GM13977 (cell line): ENCODE results near the gene SREK1.

Experiments used
- DNase-seq: peaks from one replicate; pipeline ENCODE4 v3.0.0; 2012; ENCODE audit warnings: low spot score
- in situ Hi-C: fragments of 300-500 bp; cut with MboI; formaldehyde crosslinking; loops from one replicate; pipeline ENCODE4 v1.12.0; 2022; ENCODE audit warnings: low sequenced_read_pairs, low pct_unique_long_range_greater_than_20kb, mixed read lengths, inconsistent platforms; ENCODE audit not compliant: unreplicated experiment
- TF ChIP-seq, protein P1 (sequence below): IDR thresholded peaks from 2 replicates; pipeline ENCODE4 v1.5.1; 2012; ENCODE audit warnings: mild to moderate bottlenecking, control low read depth; ENCODE audit not compliant: insufficient read depth; ENCODE audit errors: extremely low read depth, missing control alignments

The SREK1 gene

DNA sequence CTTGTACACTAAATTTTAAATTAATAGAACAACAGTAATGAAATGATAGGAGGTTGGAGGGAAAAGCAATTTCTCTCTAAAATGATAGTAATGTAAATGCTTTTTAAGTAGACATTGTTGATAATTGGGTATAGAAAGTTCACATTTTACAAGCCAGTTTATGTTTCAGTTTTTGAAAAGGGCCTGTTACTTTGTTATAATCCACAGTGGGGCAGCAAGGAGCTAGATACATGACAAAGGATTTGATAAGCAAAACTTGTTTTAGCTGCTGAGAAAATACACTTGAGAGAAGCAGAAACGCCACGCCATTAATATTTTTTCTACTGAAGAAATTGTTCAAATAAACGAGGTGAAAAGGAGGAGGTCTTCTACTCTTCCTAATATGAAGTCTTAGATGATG is 30.2 kb downstream of the SREK1 start:
- TF ChIP-seq, protein P1, sequence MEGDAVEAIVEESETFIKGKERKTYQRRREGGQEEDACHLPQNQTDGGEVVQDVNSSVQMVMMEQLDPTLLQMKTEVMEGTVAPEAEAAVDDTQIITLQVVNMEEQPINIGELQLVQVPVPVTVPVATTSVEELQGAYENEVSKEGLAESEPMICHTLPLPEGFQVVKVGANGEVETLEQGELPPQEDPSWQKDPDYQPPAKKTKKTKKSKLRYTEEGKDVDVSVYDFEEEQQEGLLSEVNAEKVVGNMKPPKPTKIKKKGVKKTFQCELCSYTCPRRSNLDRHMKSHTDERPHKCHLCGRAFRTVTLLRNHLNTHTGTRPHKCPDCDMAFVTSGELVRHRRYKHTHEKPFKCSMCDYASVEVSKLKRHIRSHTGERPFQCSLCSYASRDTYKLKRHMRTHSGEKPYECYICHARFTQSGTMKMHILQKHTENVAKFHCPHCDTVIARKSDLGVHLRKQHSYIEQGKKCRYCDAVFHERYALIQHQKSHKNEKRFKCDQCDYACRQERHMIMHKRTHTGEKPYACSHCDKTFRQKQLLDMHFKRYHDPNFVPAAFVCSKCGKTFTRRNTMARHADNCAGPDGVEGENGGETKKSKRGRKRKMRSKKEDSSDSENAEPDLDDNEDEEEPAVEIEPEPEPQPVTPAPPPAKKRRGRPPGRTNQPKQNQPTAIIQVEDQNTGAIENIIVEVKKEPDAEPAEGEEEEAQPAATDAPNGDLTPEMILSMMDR: peak; percentile 31
- DNase-seq: no peak
- in situ Hi-C loops: no loop called here

DNA sequence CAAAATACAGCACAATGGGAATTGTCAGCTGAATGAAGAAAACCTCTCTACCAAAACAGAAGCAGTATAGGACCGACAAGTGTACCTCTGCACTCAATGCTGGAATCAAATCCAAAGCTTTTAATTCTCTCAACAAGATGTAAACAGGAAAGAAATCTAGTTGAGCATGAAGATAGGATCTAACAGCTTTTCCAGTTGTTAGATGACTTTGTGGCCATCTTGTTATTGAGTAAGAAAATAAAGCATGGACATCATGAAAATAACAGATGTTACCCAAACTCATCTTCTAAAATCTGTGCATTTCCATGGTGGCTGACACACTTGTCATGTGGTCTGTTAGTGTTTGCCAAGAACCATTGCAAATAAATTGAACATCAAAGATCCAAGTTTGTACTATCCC is 34.7 kb downstream of the SREK1 start:
- no peak for DNase-seq
- in situ Hi-C loops: no loop called here
- TF ChIP-seq, protein P1: no peak

DNA sequence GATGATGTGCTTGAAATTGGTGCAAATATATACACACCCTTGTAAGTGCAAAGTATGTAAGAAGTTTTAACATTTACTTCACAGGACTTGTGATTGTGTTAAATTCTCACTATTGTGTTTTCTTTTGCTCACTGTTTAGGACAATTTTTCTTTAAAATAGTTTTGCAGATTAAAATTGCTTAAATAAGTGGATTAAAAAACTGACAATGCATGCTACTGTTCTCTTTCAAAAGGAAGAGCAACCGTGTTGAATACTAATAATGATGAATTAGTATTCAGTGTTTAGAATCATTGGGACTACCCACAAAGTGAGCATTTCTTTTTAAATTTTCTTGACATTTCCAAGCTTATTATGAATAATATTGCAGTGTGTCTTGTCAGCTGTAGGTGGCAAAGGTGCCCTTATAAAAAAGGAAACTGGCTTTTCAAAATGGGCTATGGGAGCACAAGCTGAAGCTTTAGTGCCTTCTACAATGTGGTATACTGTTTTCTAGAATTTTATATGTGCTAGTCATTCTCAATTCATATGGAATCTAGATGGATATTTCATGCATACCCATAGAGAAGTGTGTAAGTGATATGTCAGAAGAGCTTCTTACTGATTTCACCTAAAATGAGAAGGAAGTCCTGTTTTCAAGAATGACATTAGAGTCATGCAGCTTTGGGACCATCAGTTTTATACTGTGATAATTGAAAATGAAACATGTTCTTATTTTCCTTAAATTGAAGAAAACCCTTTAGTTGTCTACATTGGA is 35.4 kb downstream of the SREK1 start:
- TF ChIP-seq, protein P1: no peak

DNA sequence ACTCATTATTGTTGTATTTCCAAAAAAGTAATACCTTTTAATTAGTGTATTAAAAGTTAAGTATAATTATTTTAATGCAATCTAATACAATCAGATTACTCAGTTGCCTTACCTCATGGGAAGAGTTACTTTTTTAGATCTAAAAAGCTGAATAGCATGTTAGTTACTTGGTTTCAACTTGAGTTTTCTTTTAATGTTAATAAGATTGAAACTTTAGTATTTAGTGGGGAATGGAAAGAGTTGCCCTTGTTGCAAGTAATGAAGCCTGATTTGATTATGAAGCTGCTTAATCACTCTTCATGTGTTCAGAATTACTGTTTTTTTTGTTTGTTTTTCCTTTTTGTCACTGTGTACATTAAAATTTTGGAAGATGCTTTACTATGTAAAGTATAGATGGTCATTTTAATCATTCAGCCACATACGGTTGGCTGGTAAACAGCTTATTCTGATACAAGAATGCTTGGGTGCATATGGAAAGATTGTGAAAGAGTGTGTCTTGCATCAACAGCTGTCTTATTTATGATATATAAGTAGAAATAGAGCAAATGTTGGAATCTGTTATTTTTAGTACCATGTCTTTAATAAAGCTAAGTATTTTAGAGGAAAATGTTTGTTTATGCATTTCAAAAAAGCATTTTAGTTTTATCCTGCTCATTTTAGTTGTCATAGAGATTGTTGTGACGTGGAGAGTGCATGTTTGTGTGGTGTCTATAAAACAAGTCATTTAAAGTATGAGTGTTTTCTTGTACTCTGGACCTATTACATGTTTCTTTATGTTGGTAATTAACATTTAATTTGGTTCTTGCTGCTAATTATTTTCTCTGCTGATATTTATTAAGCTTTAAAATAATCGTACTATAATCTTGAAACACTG is 36.4 kb downstream of the SREK1 start:
- TF ChIP-seq, protein P1: no peak
- no peak for DNase-seq
- in situ Hi-C loops: no loop called here

More for the DNA sequence above, 35.4 kb downstream of the SREK1 start:
- no peak for DNase-seq
- in situ Hi-C loops: no loop called here

DNA sequence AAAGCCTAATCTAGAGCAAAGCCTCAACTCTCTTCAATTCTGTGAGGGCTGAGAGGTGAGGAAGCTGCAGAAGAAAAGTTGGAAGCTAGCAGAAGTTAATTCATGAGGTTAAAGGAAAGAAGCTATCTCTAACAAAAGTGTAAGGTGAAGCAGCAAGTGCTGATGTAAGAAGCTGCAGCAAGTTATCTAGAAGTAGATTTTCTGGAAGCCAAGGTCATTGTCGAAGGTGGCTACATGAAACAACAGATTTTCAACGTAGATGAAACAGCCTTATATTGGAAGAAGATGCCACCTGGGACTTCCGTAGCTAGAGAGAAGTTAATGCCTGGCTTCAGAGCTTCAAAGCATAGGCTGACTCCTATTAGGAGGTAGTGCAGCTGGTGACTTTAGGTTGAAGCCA is 42.0 kb downstream of the SREK1 start:
- TF ChIP-seq, protein P1: no peak
- in situ Hi-C loops: no loop called here
- DNase-seq: no peak

DNA sequence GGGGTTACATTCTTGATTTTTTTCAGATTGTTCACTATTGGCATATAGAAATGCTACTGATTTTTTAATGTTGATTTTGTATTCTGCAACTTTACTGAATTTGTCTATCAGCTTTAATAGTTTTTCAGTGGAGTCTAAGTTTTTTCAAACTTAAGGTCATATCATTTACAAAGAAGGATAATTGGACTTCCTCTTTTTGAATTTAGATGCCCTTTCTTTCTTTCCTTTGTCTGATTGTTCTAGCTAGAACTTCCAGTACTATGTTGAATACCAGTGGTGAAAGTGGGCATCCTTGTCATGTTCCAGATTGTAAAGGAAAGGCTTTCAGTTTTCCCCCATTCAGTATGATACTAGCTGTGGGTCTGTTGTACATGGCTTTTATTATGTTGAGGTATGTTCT is 49.3 kb downstream of the SREK1 start:
- TF ChIP-seq, protein P1: no peak
- no peak for DNase-seq
- in situ Hi-C loops: no loop called here
